K562 (cell line): ENCODE results near the gene FRMD1. TPM values are rescaled to one million over a fixed set of nuclear protein-coding genes. Genes with fewer than 3 reads are reported as not detected.

Experiments used
- ATAC-seq: fragments of 200-7000 bp; cut with Tn5 transposase; 3 replicates; pipeline ENCODE4 v1.9.1; 2020; ENCODE audit warnings: moderate library complexity
- BruUV-seq: library from RNA; stranded (reverse); fragments of 400-500 nt; replicated peaks from 2 replicates; lab custom pipeline; 2021; lab: Mats Ljungman, UMichigan
- CTCF ChIA-PET: fragments of 300-600 bp; formaldehyde crosslinking; extraction: SDS; loops from one replicate; lab custom pipeline; 2021; ENCODE audit warnings: low intra/inter-chr PET ratio; lab: Yijun Ruan, JAX
- POLR2A ChIA-PET: fragments of 300-600, 350-650 bp; sonication (Branson Sonifier 250); formaldehyde crosslinking; extraction: SDS; loops from one replicate; lab custom pipeline; 2021; ENCODE audit warnings: antibody characterized with exemption, inconsistent platforms; lab: Yijun Ruan, JAX
- DNase-seq, 4 experiments: peaks; one replicate each; pipeline versions ENCODE4 v3.0.0 to v3.0.0-alpha.2; 2011 to 2018; ENCODE audit warnings: low spot score in 3 of 4, mixed read lengths in 3 of 4; ENCODE audit errors: extremely low read depth in 1 of 4
- FAIRE-seq: peaks from 2 replicates; lab custom pipeline; 2011; peaks lifted over from hg19 to GRCh38; lab: Jason Lieb, UNC
- H2AFZ ChIP-seq: 2 replicates; pipeline ENCODE4 v1.6.0; 2011; ENCODE audit warnings: low read depth, low read length, control low read depth, inconsistent platforms
- H3K27ac ChIP-seq: fragments of 200-600 bp; 3 replicates; pipeline ENCODE4 v1.8.0; 2011; ENCODE audit warnings: low read depth, mild to moderate bottlenecking, control low read depth, inconsistent platforms, low read length, moderate library complexity, mixed read lengths; ENCODE audit errors: extremely low read depth
- H3K27me3 ChIP-seq, 2 experiments: fragments of 300-600 bp in 1 of 2; 2 replicates in 1 of 2; 3 replicates in 1 of 2; pipeline versions ENCODE4 v1.6.0 to v1.8.0; 2011; ENCODE audit warnings: inconsistent platforms in 2 of 2, low read length in 2 of 2, mild to moderate bottlenecking in 1 of 2, mixed read lengths in 1 of 2, moderate library complexity in 1 of 2; ENCODE audit not compliant: control insufficient read depth in 2 of 2, insufficient read depth in 2 of 2
- H3K36me3 ChIP-seq: fragments of 300-600 bp; 3 replicates; pipeline ENCODE4 v1.8.0; 2011; ENCODE audit warnings: mild to moderate bottlenecking, low read length, inconsistent platforms; ENCODE audit not compliant: control insufficient read depth, insufficient read depth
- H3K4me1 ChIP-seq, 2 experiments: fragments of 200-600 bp in 1 of 2; replicated peaks in 1 of 2; 2 replicates in 1 of 2; 3 replicates in 1 of 2; pipeline versions ENCODE4 v1.5.1 to v1.8.0; 2011; ENCODE audit warnings: inconsistent platforms in 2 of 2, low read length in 2 of 2, mild to moderate bottlenecking in 1 of 2, mixed read lengths in 1 of 2, moderate library complexity in 1 of 2; ENCODE audit not compliant: control insufficient read depth in 2 of 2, insufficient read depth in 2 of 2
- H3K4me2 ChIP-seq: 2 replicates; pipeline ENCODE4 v1.6.1; 2011; ENCODE audit warnings: low read length, control low read depth, inconsistent platforms, mixed read lengths; ENCODE audit not compliant: insufficient read depth
- H3K4me3 ChIP-seq: fragments of 200-600 bp; sonication (generic), shearing (Covaris generic); 2 replicates; pipeline ENCODE4 v1.5.1; 2016; ENCODE audit warnings: control low read depth, inconsistent platforms
- H3K79me2 ChIP-seq: fragments of 200-600 bp; 3 replicates; pipeline ENCODE4 v1.8.0; 2011; ENCODE audit warnings: low read length, inconsistent platforms; ENCODE audit not compliant: control insufficient read depth, insufficient read depth
- H3K9ac ChIP-seq, 2 experiments: 2 replicates each; pipeline versions ENCODE4 v1.6.0 to v1.6.1; 2011; ENCODE audit warnings: low read depth in 2 of 2, low read length in 2 of 2, control low read depth in 1 of 2, inconsistent platforms in 1 of 2, mild to moderate bottlenecking in 1 of 2, mixed read lengths in 1 of 2; ENCODE audit not compliant: insufficient read depth in 1 of 2
- H3K9me1 ChIP-seq: one replicate; pipeline ENCODE4 v1.6.0; 2011; ENCODE audit warnings: inconsistent platforms, mild to moderate bottlenecking, low read length, moderate library complexity; ENCODE audit not compliant: control insufficient read depth, insufficient read depth
- H3K9me3 ChIP-seq: replicated peaks from 2 replicates; pipeline ENCODE4 v1.5.1; 2011; ENCODE audit warnings: low read depth, low read length, inconsistent platforms; ENCODE audit not compliant: control insufficient read depth, insufficient read depth
- H4K20me1 ChIP-seq: replicated peaks from 2 replicates; pipeline ENCODE4 v1.6.1; 2011; ENCODE audit warnings: low read length, inconsistent platforms, mixed read lengths; ENCODE audit not compliant: control insufficient read depth, insufficient read depth
- GABPB1 ChIP-seq: sonication (generic); formaldehyde crosslinking; IDR thresholded peaks from 2 replicates; pipeline ENCODE4 v1.8.0; 2022; ENCODE audit warnings: mild to moderate bottlenecking, missing genetic modification reagents
- RBM15 ChIP-seq: fragments of 200-400 bp; formaldehyde crosslinking; IDR thresholded peaks from 2 replicates; pipeline ENCODE4 v1.6.1; 2018; ENCODE audit warnings: mild to moderate bottlenecking, low read length, moderate library complexity; ENCODE audit not compliant: insufficient read depth
- ZNF586 ChIP-seq: fragments of 450-650 bp; formaldehyde crosslinking; conservative IDR thresholded peaks from 2 replicates; pipeline ENCODE4 v1.4.0; 2020; ENCODE audit warnings: mild to moderate bottlenecking, moderate library complexity
- WGBS: fragments of 100-300 bp; shearing (Covaris generic); methylation state at CpG from one replicate; pipeline ENCODE4 v1.1.6; 2016; ENCODE audit warnings: low coverage, mixed read lengths; ENCODE audit not compliant: insufficient coverage; ENCODE audit errors: missing lambda C conversion rate; 5-methylcytosine and 5-hydroxymethylcytosine counted together
- in situ Hi-C: fragments of 300-500 bp; cut with MboI; formaldehyde crosslinking; loops from 4 replicates; pipeline ENCODE4 v1.15.0; 2018; ENCODE audit warnings: inconsistent platforms, mixed read lengths
- intact Hi-C: fragments of 100-400 bp; cut with micrococcal nuclease; formaldehyde crosslinking; loops from 2 replicates; pipeline ENCODE4 v1.14.2; 2022
- polyA plus RNA-seq, 8 experiments: library from polyadenylated mRNA; depleted of rRNA in 4 of 8; stranded (reverse) in 5 of 8; unstranded in 3 of 8; fragments of >200 nt; fragmentation: Nextera tagmentation in 2 of 8; fragmentation: Illumina TruSeq in 1 of 8; extraction: Ambion mirVana in 2 of 8; extraction: Trizol in 1 of 8; gene quantifications; 2 replicates each; pipeline versions ENCODE4 v1.2.1 to v1.2.3, GENCODE V29; 2011 to 2014; ENCODE audit warnings: inconsistent platforms in 1 of 8, missing spikeins in 1 of 8
- total RNA-seq, 7 experiments: library from RNA; depleted of rRNA in 6 of 7; stranded (reverse); fragments of >200 nt in 6 of 7; fragmentation: Illumina TruSeq in 2 of 7; extraction: Trizol in 2 of 7; gene quantifications; 2 replicates each; pipeline versions ENCODE4 v1.2.1 to v1.2.3, GENCODE V29; 2011 to 2021; ENCODE audit warnings: low replicate concordance in 1 of 7

Gene FRMD1
- total and polyA plus RNA-seq, 9 of the 15 experiments (the other 6 are each of a cell fraction or from before 2014, with no cell fraction given), result 0.01 to 0.04 (median 0.01) TPM; not detected in 6

DNA sequence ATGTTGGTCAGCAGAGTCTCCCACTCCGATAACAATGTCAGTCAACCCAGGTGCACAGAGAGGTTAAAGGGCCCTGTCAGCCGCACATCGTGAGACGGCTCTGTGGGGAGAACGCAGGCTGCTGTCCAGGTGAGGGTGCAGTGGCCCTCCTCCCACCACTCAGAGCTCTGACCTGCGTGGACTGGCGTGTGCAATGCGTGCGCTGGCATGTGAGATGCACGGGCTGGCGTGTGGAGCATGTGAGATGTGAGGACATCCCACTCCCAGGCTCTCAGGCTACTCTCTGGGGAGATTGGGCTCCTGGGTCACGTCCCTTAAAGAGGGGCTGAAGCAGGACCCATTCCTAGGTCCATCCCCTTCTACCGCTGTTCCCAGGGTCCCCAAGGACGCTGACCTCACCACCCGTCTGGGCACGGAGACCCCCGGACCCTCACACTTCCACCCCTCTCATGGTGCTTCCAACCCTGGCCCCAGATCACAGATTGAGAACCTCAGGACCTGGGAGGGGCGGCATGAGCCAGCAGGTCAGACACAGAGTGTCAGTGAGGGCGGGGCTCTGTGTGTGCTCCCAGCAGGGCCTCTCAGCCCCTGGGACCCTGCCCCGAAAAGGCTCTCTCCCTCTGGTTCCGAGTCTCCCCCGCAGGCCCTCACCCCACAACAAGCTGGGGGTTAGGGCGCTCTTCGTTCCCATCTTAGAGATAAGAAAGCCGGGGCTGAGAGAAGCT lies 8.6 kb upstream of the FRMD1 start (continued):
- TF ChIP-seq GABPB1 (CRISPR knock-in tag) (no peak), RBM15 (no peak)

DNA sequence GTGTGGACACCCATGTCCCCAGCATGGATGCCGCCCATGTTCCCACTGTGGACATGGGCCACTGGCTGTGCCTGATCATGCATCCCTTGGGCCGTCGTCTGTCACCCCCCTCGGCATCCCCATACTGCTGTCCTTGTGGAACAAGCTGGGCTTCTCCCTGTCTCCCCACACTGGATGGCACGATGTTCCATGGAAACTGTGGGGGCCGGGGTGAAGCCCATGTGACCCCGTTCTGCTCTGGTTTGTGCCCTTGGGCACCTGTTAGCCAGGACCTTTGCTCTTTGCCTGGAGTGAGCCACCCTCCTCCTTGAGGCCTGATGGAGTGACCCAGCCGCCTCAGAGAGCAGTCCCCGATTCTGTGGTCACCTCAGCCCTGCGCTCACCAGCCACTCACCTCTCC lies 7.6 kb upstream of the FRMD1 start:
- ATAC-seq (no peak), DNase-seq (no peak), FAIRE-seq (no peak)
- no TSS peak for BruUV-seq
- peaks cover 20% of the 10 kb centered on the region for H4K20me1 ChIP-seq
- H3K9me1 ChIP-seq, result peaks cover 5% of the 10 kb centered on the region
- peaks cover 0 to 4% of the 10 kb centered on the region in 2 experiments; a peak in 2 of 5 replicates for H3K4me1 ChIP-seq
- peaks cover 77 to 100% of the 10 kb centered on the region in 2 experiments for H3K27me3 ChIP-seq
- 0% methylated on average over 10 of the region's 10 CpGs for WGBS
- in situ Hi-C loops (no loop called here), intact Hi-C loops (no loop called here)
- ChIA-PET CTCF (no interaction called here), POLR2A (interaction anchor here (1.3 kb wide), 1 partner anchor 16 kb away, joined by 4 read pairs; no protein-coding TSS in a partner anchor)
- no peaks in the 10 kb centered on the region for H3K36me3 ChIP-seq
- H3K9me3 ChIP-seq, result no peaks in the 10 kb centered on the region
- H3K27ac ChIP-seq, result no peak overlapping the region
- no peaks in the 10 kb centered on the region for H3K79me2 ChIP-seq
- TF ChIP-seq ZNF586 (CRISPR knock-in tag), result no peak
- H3K4me3 ChIP-seq, result no peak overlapping the region
- no peak overlapping the region for H3K9ac ChIP-seq
- no peak overlapping the region for H2AFZ ChIP-seq
- no peak overlapping the region for H3K4me2 ChIP-seq
